LNCAP (cell line): ENCODE results near the gene UNC13A.

Experiments
- CTCF ChIP-seq: fragments of 450-650 bp; IDR thresholded peaks from 2 replicates; pipeline ENCODE4 v1.5.1; 2017; ENCODE audit warnings: mild to moderate bottlenecking

Gene UNC13A

GRCh38 chr19:17605761-17606589 lies 82.2 kb downstream of the UNC13A start:
- peak; percentile 60 for TF ChIP-seq CTCF

DNA sequence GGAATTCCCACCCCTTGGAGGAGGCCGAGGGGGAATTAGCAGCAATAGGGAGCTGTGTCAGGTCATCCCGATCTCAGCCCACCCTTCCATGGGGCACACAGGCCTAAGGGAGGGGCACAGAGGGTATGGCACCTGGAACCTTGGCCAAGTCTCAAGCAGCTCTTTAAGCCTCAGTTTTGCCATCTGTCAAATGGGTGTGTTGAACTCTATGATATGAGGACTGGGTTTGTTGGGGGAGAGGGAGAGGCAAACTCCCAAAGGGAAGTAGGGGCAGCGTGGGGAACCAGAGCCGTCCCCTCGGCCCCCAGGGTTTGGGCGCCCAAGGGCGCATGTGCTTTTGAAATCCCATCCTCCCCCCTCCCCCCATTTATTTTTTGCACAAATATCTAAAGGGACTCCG lies 83.0 kb downstream of the UNC13A start:
- TF ChIP-seq CTCF: no peak

DNA sequence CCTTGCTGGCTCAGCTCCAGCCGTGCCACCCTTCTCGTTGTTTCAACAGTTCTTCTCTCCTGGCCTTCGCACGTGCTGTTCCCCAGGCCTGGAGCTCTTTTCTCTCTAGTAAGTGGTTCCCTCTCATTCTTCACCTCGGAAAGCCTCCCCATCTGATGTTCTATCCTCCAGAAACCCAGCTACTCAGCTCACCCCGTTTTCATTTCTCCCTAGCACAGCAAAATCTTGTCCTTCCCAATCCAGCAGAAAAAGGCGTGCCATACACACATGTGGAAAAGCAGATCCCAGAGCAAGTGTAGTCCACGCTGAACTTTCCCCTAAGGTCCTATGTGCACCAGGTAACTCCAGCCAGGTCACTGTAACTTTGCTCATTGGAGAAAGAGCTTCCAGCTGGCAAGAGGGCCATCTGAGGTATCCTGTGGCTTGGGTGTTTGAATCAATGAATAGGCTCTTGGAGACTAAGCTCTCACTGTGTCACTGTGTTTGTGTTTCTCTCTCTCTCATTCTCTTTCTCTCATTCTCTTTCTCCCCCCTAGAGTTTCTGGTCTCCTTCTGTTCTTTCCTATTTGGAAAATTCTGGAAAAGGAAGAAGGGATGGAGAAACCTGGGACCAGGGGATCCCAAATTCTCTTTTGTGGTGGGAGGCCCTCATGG lies 83.7 kb downstream of the UNC13A start:
- no peak for TF ChIP-seq CTCF

DNA sequence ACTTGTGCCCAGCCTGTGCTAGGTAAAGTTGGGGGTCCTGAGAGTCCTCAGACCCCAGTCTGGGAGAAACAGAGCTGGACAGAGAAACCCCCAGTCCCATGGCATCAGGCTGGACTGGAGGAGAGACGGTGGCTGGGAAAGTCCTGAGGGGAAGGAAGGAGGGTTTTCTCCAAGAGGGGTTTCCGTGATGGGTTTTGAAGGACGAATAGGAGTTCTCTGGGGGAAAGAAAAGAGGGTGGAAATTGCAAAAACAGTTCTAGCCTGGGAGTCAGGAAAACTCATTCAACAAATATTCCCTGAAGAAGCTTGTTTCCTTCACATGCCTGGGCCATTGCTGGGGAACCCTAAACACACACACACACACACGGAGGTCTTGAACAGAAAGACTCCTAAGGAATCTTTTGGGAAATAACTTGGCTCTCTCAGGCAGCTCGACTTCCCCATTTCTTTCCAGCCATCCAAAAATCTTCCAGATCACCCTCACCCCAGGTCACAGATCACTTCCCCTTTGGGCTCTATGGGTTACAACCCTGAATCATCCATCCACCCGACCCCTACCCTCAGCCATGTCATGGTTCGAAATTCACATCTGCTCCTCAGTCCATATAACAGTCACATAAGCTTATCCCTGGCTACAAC lies 85.2 kb downstream of the UNC13A start:
- no peak for TF ChIP-seq CTCF

- TF ChIP-seq CTCF: no peak
These were observed 85.9 kb downstream of the UNC13A start for GRCh38 chr19:17602217-17602616.

DNA sequence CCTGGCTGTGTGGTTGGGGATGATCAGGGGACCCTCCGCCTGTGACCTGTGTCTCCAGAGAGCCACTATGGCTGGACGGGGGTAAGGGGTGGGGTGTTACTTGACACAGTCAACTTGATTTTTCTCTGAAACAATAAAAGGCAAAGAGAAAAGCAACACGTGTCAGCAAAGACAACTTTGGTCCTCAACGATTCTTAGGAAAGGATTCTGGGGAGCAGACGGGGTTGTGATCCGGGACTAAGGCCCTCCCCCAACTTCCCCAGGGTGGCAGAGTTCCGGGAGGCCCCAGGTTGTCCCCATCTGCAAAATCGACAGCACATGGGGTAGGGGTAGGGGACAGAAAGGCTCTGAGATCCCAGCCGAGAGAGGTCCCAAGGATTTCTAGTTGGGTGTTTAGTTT lies 86.5 kb downstream of the UNC13A start:
- TF ChIP-seq CTCF: no peak

DNA sequence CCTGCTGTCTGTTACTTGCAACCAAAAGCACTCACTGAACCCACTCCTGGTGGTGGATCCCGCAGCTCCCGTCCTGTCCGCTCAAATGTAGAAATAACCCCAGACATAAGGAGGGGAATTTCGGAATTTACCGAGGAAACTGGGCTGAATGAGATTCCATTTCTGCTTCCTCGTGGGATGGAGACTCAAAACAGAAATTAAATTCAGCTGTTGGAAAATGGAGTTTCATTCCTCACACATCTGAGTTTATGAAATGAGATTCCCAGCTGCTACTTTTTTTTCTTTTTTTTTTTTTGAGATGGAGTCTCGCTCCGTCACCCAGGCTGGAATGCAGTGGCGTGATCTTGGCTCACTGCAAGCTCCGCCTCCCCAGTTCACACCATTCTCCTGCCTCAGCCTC lies 88.4 kb downstream of the UNC13A start:
- no peak for TF ChIP-seq CTCF
